Measurements from ENCODE around the gene ANKRD13A. TPM values are rescaled to one million over a fixed set of nuclear protein-coding genes. Genes with fewer than 3 reads are reported as not detected.
"Not testable (repeated sequence)": the region's sequence is repeated elsewhere in the genome, so short reads cannot be mapped to it uniquely, and the experiment has no call there.

Gene ANKRD13A
- total and polyA plus RNA-seq, 2 experiments from 2014 or later: 77.3 to 241 TPM

DNA sequence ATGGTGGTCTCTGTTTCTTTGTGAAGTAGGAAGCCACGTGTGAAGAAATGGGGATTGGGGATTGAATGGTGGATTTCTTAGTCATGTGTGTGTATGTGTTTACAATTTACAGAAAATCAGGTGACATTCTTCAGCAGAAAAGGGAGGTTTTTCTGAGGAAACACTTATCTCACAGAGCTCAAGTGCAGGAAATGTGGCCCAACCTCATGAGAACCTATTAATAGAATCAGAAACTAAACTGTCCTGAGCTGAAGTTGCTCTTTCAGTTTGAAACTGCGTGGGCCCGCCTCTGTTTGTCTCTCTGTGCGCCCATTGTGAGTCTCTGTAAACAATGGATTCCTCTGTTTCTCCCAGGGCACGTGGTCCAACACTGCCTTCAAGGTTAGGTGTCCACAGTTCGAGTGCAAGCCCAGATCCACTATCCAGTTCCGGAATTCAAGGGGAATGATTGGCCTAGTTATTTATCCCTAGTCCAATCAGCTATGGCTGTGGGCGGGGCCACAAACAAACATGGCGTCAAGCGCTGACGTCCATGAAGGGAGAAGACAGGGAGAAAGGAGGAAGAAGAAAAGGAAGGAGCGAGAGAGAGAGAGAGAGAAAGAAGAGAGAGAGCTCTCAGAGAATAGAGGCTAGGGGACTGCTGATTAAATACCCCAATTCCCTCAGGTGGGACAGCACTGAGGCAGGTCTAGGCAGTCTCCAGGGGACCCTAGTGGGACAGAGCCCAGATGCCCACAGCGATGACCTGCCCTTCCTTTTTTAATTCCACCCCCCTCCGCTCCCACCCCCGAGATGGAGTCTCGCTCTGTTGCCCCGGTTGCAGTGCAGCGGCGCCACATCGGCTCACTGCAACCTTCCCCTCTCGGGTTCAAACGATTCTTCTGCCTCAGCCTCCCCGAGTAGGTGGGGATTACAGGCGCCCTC is 80.5 kb downstream of the ANKRD13A start:
- H2AFZ ChIP-seq: peak overlapping the region; percentile 15; the same call in 1 of the 2 replicates
- H3K4me2 ChIP-seq (ENCODE audit: unreplicated experiment): no peak overlapping the region
- no peaks in the 10 kb centered on the region for H3K79me2 ChIP-seq (ENCODE audit: insufficient read depth)
- no peak overlapping the region for H3K9ac ChIP-seq
- H3K9me2 ChIP-seq (ENCODE audit: insufficient read depth): no peaks in the 10 kb centered on the region
- in situ Hi-C loops (cut with MboI): no loop called here
- 84 to 86% methylated on average over 23 to 24 of the region's 24 CpGs for WGBS, 2 experiments (ENCODE audit: low coverage in 1 of 2, low lambda C conversion rate in 2 of 2, missing lambda C conversion rate in 2 of 2)
- H3K9me3 ChIP-seq (ENCODE audit: low read depth): no peaks in the 10 kb centered on the region
- H3F3A ChIP-seq (ENCODE audit: insufficient read depth): no peaks in the 10 kb centered on the region
- TF ChIP-seq EZH2phosphoT487 (IDR thresholded peaks at IDR 0.05; ENCODE audit: insufficient read depth, low read depth) (no peak), EZH2 (IDR thresholded peaks at IDR 0.05; ENCODE audit: insufficient read depth, poor library complexity, severe bottlenecking) (no peak)
- H3K4me3 ChIP-seq: no peak overlapping the region
- no peak overlapping the region for H3K27ac ChIP-seq
- no peaks in the 10 kb centered on the region for H3K4me1 ChIP-seq (ENCODE audit: insufficient read depth)
- no peaks in the 10 kb centered on the region for H4K20me1 ChIP-seq (ENCODE audit: insufficient read depth)
- no peaks in the 10 kb centered on the region for H3K27me3 ChIP-seq (replicated peaks; ENCODE audit: insufficient read depth)
- no peak for DNase-seq
- no peaks in the 10 kb centered on the region for H3K36me3 ChIP-seq (ENCODE audit: low read depth)

DNA sequence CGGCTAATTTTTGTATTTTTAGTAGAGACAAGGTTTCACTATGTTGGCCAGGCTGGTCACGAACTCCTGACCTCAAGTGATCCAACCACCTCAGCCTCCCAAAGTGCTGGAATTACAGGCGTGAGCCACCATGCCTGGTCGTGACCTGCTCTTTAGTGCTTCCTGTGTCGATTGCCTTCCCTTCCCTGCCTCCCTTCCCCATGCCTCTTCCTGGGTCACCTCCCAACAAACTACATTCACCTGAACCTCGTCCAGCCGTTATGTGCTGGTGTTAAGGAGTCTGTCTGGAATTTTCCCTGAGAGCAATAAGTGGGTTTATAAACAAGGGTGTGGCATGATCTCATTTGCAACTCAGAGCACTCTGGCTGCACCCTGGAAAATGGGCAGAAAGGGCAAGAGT is 81.2 kb downstream of the ANKRD13A start:
- Histone ChIP-seq H3K9me3 (ENCODE audit: low read depth) (no peaks in the 10 kb centered on the region), H3F3A (ENCODE audit: insufficient read depth) (no peaks in the 10 kb centered on the region), H3K36me3 (ENCODE audit: low read depth) (no peaks in the 10 kb centered on the region), H3K79me2 (ENCODE audit: insufficient read depth) (no peaks in the 10 kb centered on the region), H4K20me1 (ENCODE audit: insufficient read depth) (no peaks in the 10 kb centered on the region), H3K4me2 (ENCODE audit: unreplicated experiment) (no peak overlapping the region), H3K9me2 (ENCODE audit: insufficient read depth) (no peaks in the 10 kb centered on the region), H3K27me3 (replicated peaks; ENCODE audit: insufficient read depth) (no peaks in the 10 kb centered on the region), H3K27ac (no peak overlapping the region), H3K9ac (no peak overlapping the region), H3K4me3 (no peak overlapping the region), H3K4me1 (ENCODE audit: insufficient read depth) (no peaks in the 10 kb centered on the region), H2AFZ (no peak overlapping the region)
- WGBS, 2 experiments (ENCODE audit: low coverage in 1 of 2, low lambda C conversion rate in 2 of 2, missing lambda C conversion rate in 2 of 2): 57 to 71% methylated on average over 7 of the region's 7 CpGs
- DNase-seq: no peak
- in situ Hi-C loops (cut with MboI): no loop called here
- TF ChIP-seq EZH2 (IDR thresholded peaks at IDR 0.05; ENCODE audit: insufficient read depth, poor library complexity, severe bottlenecking): no peak
- TF ChIP-seq EZH2phosphoT487 (IDR thresholded peaks at IDR 0.05; ENCODE audit: insufficient read depth, low read depth): no peak

DNA sequence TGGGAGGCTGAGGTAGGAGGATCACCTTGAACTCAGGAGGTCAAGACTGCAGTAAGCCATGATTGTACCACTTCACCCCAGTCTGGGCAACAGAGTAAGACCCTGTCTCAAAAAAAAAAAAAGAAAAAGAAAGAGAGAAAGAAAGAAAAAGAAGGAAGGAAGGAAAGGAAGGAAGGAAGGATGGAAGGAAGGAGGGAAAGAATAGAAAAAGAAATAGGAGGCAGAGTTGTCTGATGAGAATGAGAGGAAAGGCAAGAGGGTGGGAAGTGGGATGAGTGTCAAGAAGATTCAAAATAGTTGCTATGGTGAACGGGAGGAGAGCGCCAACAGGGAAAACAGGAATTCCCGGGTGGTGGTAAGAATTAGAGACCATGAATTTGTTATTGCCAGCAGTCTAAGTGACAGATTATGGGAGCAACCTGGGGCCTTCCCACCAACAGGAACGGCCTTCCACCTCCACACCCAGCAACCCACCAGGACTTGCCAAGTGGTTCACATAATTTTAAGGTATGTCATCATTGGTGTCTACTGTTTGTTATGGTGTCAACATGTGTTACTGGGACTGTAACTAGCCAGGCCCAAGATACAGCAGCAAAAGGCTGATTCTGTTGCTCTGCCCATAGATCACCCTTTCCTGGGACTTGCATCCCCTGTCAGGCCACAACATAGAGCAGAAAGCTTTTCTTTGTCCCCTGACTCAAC is 85.2 kb downstream of the ANKRD13A start:
- Histone ChIP-seq H3K4me3 (no peak overlapping the region), H2AFZ (no peak overlapping the region), H3K4me1 (ENCODE audit: insufficient read depth) (no peaks in the 10 kb centered on the region), H3F3A (ENCODE audit: insufficient read depth) (no peaks in the 10 kb centered on the region), H3K27me3 (replicated peaks; ENCODE audit: insufficient read depth) (no peaks in the 10 kb centered on the region), H3K9me2 (ENCODE audit: insufficient read depth) (no peaks in the 10 kb centered on the region), H3K9me3 (ENCODE audit: low read depth) (no peaks in the 10 kb centered on the region), H3K79me2 (ENCODE audit: insufficient read depth) (no peaks in the 10 kb centered on the region), H4K20me1 (ENCODE audit: insufficient read depth) (no peaks in the 10 kb centered on the region), H3K9ac (no peak overlapping the region), H3K4me2 (ENCODE audit: unreplicated experiment) (no peak overlapping the region), H3K36me3 (ENCODE audit: low read depth) (no peaks in the 10 kb centered on the region), H3K27ac (no peak overlapping the region)
- no peak for TF ChIP-seq EZH2 (IDR thresholded peaks at IDR 0.05; ENCODE audit: insufficient read depth, poor library complexity, severe bottlenecking)
- no peak for TF ChIP-seq EZH2phosphoT487 (IDR thresholded peaks at IDR 0.05; ENCODE audit: insufficient read depth, low read depth)
- in situ Hi-C loops (cut with MboI): no loop called here
- peak; percentile 70 for DNase-seq
- WGBS, 2 experiments (ENCODE audit: low coverage in 1 of 2, low lambda C conversion rate in 2 of 2, missing lambda C conversion rate in 2 of 2): 27 to 35% methylated on average over 4 of the region's 4 CpGs

DNA sequence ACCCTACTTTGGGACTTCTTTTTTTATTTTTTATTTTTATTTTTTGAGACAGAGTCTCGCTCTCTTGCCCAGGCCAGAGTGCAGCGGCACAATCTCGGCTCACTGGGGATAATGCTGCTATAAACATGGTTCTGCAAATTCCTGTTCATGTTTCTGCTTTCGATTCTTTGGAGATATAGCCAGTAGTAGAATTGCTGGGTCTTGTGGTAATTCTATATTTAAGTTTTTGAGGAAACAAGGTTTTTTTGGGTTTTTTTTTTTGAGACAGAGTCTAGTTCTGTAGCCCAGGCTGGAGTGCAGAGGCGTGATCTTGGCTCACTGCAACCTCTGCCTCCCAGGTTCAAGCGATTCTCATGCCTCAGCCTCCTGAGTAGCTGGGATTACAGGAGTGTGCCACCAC is 89.0 kb downstream of the ANKRD13A start:
- H3K4me1 ChIP-seq (ENCODE audit: insufficient read depth); H2AFZ ChIP-seq; H3K9ac ChIP-seq; H3K9me2 ChIP-seq (ENCODE audit: insufficient read depth); H3K27me3 ChIP-seq (replicated peaks; ENCODE audit: insufficient read depth); H3K27ac ChIP-seq; H4K20me1 ChIP-seq (ENCODE audit: insufficient read depth); in situ Hi-C loops (cut with MboI); H3F3A ChIP-seq (ENCODE audit: insufficient read depth); H3K79me2 ChIP-seq (ENCODE audit: insufficient read depth); H3K9me3 ChIP-seq (ENCODE audit: low read depth); DNase-seq; H3K4me3 ChIP-seq; H3K4me2 ChIP-seq (ENCODE audit: unreplicated experiment); H3K36me3 ChIP-seq (ENCODE audit: low read depth): not testable (repeated sequence)
- WGBS, 2 experiments (ENCODE audit: low coverage in 1 of 2, low lambda C conversion rate in 2 of 2, missing lambda C conversion rate in 2 of 2): 84 to 87% methylated on average over 6 of the region's 6 CpGs
